Mucosa of descending colon (tissue), 3 donors: Measurements from ENCODE around the gene TNPO1. TPM values are rescaled to one million over a fixed set of nuclear protein-coding genes. Genes with fewer than 3 reads are reported as not detected.
"Not testable (repeated sequence)": the region's sequence is repeated elsewhere in the genome, so short reads cannot be mapped to it uniquely, and the experiment has no call there.

Experiments
- ATAC-seq: fragments of 200-7000 bp; cut with Tn5 transposase; one replicate; pipeline ENCODE4 v1.9.1; 2020; ENCODE audit warnings: mild to moderate bottlenecking, moderate library complexity
- DNase-seq, 3 donors: peaks; one replicate each; pipeline ENCODE4 v3.0.0-alpha.2; 2020
- H3K36me3 ChIP-seq: fragments of 200-600 bp; one replicate; pipeline ENCODE4 v1.8.0; 2021; ENCODE audit warnings: low read depth, mild to moderate bottlenecking
- H3K4me1 ChIP-seq: fragments of 200-600 bp; one replicate; pipeline ENCODE4 v1.8.0; 2021; ENCODE audit warnings: low read depth, mild to moderate bottlenecking
- H3K4me3 ChIP-seq: fragments of 200-600 bp; one replicate; pipeline ENCODE4 v1.8.0; 2021; ENCODE audit warnings: mild to moderate bottlenecking
- H3K9me3 ChIP-seq: fragments of 200-600 bp; one replicate; pipeline ENCODE4 v1.8.0; 2021; ENCODE audit warnings: mild to moderate bottlenecking
- intact Hi-C, 2 donors: fragments of 100-400 bp; cut with DNase I in 1 of 2; cut with micrococcal nuclease in 1 of 2; formaldehyde crosslinking; loops; one replicate each; pipeline versions ENCODE4 v1.11.0 to v1.11.1; 2022; cut with DNase I, micrococcal nuclease
- total RNA-seq, 3 donors: library from RNA; stranded (reverse); fragmentation: NEBNext Ultra II Directional in 2 of 3; extraction: Animal tissue kit (Norgen Biotek cat#: 25700) in 2 of 3; gene quantifications; one replicate each; pipeline versions ENCODE4 v1.2.1 to v1.2.4, GENCODE V29; 2021 to 2023
- TF ChIP-seq, protein P1 (sequence below): fragments of 200-600 bp; IDR thresholded peaks from one replicate; pipeline ENCODE4 v1.8.0; 2022; ENCODE audit warnings: antibody characterized with exemption, mild to moderate bottlenecking
- donor health status: DM: no; HTN: no; CAD: no; lungs with moderate emphysema.
- donor health status: DM: no; HTN: no; CAD: no.
- donor health status: DM: no; HTN: yes; CAD: no.

Gene TNPO1
- total RNA-seq, 3 donors from 2014 or later: 69.4 to 95.1 (median 76.8) TPM

DNA sequence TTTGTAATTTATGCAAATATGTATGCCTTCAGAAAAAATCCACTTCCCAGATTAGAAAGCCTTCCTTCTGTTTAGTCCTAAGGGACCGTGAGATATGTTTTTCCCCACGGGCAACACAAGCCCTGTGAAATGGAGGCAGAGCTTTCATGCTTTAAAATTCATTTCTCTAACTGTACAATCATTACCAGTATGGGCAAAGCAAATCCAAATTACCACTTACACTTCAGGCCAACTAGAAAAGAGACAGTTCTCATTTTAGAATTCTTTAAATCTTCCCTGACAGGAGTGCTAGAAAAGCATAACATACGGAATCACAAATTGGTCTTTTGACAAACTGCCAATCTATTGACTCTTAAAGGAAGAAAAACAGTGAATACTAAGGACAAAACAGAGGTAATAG is 20.5 kb upstream of the TNPO1 start:
- intact Hi-C loops: no loop called here
- no peak overlapping the region for H3K4me3 ChIP-seq
- TF ChIP-seq, protein P1, sequence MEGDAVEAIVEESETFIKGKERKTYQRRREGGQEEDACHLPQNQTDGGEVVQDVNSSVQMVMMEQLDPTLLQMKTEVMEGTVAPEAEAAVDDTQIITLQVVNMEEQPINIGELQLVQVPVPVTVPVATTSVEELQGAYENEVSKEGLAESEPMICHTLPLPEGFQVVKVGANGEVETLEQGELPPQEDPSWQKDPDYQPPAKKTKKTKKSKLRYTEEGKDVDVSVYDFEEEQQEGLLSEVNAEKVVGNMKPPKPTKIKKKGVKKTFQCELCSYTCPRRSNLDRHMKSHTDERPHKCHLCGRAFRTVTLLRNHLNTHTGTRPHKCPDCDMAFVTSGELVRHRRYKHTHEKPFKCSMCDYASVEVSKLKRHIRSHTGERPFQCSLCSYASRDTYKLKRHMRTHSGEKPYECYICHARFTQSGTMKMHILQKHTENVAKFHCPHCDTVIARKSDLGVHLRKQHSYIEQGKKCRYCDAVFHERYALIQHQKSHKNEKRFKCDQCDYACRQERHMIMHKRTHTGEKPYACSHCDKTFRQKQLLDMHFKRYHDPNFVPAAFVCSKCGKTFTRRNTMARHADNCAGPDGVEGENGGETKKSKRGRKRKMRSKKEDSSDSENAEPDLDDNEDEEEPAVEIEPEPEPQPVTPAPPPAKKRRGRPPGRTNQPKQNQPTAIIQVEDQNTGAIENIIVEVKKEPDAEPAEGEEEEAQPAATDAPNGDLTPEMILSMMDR: no peak
- no peak for ATAC-seq
- no peaks in the 10 kb centered on the region for H3K9me3 ChIP-seq
- DNase-seq: no peak
- H3K36me3 ChIP-seq: no peaks in the 10 kb centered on the region
- H3K4me1 ChIP-seq: no peaks in the 10 kb centered on the region

DNA sequence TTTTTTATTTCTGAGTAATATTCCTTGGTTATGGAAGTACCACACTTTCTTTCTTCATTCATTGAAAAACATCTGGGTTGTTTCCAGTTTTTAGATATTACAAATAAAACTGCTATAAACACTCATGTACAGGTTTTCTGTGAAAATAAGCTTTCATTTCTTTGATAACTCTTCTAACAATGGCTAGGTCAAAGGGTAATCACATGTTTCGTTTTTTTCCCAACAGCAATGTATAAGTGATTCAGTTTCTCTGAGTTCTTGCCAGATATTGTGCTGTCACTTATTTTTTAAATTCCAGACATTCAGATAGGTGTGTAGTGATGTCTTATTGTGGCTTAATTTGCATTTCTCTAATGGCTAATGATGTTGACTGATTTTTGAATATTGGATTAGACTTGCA is 16.7 kb upstream of the TNPO1 start:
- intact Hi-C loops: no loop called here
- no peak for ATAC-seq
- Histone ChIP-seq H3K9me3 (no peaks in the 10 kb centered on the region), H3K4me3 (no peak overlapping the region), H3K4me1 (no peaks in the 10 kb centered on the region), H3K36me3 (no peaks in the 10 kb centered on the region)
- no peak for DNase-seq
- TF ChIP-seq, protein P1: no peak

DNA sequence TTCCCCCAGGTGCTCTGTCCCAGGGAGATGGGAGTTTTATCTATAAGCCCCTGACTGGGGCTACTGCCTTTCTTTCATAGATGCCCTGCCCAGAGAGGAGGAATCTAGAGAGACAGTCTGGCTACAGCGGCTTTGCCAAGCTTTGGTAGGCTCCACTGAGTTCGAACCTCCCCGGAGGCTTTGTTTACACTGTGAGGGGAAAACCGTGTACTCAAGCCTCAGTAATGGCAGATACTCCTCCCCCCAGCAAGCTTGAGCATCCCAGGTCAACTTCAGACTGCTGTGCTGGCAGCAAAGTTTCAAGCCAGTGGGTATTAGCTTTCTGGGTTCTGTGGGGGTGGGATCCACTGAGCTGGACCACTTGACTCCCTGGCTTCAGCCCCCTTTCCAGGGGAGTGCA is 7.8 kb upstream of the TNPO1 start:
- DNase-seq, ATAC-seq, H3K4me1 ChIP-seq, H3K36me3 ChIP-seq, H3K4me3 ChIP-seq, H3K9me3 ChIP-seq, intact Hi-C loops: not testable (repeated sequence)

DNA sequence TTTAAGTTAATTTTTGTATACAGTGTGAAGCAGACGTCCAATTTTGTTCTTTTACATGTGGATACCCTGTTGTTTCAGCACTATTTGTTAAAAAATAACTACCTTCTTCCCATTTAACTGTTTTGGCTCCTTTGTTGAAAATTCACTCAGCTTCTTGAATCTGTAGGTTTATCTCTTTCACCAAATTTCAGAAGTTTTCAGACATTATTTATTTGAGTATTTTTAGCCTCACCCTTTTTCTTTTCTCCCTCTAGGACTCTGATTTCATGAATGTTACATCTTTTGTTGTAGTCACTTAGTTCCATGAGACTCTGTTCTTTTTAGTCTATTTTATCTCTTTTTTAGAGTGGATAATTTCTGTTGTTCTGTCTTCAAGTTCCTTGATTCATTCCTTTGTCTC is 4.6 kb upstream of the TNPO1 start:
- TF ChIP-seq, protein P1: no peak
- no peaks in the 10 kb centered on the region for H3K36me3 ChIP-seq
- no peaks in the 10 kb centered on the region for H3K9me3 ChIP-seq
- ATAC-seq: no peak
- no peak for DNase-seq
- H3K4me1 ChIP-seq: peaks cover 5% of the 10 kb centered on the region
- intact Hi-C loops: loop anchor here in 1 of 2 donors (10.0 kb wide), 1 partner anchor 197 kb away; no protein-coding TSS in a partner anchor
- no peak overlapping the region for H3K4me3 ChIP-seq

DNA sequence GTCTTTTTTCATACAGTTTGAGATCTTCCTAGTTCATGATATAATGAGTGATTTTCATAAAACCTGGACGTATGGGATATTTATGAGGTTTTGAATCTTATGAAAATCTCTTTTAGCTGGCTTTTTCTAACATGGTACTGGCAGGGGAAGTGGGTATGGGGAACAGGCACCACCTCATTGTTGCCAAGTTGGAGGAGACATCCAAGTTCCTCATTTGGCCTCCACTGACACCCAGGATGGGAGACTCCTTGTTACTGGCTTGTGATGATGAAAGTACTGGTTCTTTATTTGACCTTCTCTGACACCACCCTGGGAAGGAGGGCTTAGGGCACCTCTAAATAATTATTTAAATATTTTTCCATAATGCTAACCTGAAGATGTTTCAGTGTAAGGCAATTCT is 4.0 kb upstream of the TNPO1 start:
- no peaks in the 10 kb centered on the region for H3K36me3 ChIP-seq
- ATAC-seq: no peak
- TF ChIP-seq, protein P1: no peak
- no peaks in the 10 kb centered on the region for H3K9me3 ChIP-seq
- no peak for DNase-seq
- H3K4me3 ChIP-seq: no peak overlapping the region
- intact Hi-C loops: loop anchor here in 1 of 2 donors (10.0 kb wide), 1 partner anchor 198 kb away; no protein-coding TSS in a partner anchor
- peaks cover 6% of the 10 kb centered on the region for H3K4me1 ChIP-seq

DNA sequence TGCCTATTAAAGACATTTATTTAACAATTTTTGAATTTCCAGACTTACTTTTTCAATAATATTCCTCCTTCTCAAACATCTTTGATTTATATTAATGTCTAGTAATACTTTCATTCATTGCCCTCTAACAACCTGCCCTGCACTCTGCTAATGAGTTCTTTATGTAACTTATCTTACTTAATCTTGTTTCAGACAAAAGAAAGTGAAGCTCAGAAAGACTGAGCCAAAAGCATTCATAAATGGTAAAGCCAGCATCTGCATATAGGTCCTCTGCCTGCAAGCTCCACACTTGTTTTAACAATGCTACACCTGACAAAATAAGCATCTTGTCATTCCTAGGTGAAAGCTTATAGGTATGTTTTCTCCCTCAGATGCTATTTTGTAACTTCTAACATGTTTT is 2.4 kb upstream of the TNPO1 start:
- Histone ChIP-seq H3K9me3 (no peaks in the 10 kb centered on the region), H3K36me3 (no peaks in the 10 kb centered on the region), H3K4me3 (no peak overlapping the region), H3K4me1 (peaks cover 10% of the 10 kb centered on the region)
- ATAC-seq: no peak
- DNase-seq: no peak
- TF ChIP-seq, protein P1: no peak
- intact Hi-C loops: loop anchor here in 1 of 2 donors (10.0 kb wide), 1 partner anchor 199 kb away; no protein-coding TSS in a partner anchor
